DMS 273 (cell line): ENCODE measurements around the gene NEK6.

Experiments
- DNase-seq: peaks from one replicate; lab custom pipeline; 2025; ENCODE audit not compliant: unreplicated experiment; lab: John Stamatoyannopoulos, UW

NEK6 gene

DNA sequence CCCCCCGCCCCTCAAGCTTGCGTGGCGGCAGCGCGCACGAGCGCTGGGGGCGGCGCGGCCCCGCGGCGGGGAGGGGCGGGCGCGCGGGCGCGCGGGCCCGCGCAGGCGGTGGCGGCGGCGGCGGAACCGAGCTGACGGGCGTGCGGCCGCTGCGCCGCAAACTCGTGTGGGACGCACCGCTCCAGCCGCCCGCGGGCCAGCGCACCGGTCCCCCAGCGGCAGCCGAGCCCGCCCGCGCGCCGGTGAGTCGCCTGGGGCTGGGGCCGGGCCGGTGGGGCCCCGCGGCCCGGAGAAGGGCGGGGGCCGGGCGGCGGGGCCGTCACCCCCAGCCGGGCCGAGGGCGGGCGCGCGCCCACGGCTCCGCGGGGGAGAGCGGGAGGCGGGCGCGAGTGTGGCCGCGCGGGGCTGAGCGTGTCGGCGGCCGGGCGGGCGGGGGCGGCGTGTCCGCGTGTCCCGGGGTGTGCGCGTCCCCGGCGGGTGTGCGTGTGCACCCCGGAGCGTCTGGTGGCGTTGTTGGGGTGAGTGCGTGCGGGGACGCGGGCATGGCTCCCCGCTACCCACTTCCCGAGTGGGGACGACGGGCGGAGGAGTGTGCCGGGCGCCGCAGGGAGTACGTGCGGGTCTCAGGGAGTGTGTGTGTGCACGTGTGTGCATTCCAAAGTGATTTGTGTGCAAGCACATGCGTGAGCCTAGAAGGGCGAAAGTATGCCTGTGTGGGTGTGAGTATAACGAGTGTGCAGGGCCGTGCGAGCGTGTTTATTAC is at the start of gene NEK6:
TSS of gene NEK6 (plus strand) at position 106 of the 763 bp plus-strand sequence. CDS start 44,016 bp downstream, outside the sequence.
- peak; percentile 76 for DNase-seq

- DNase-seq: no peak
These were observed 49.2 kb upstream of the NEK6 start for GRCh38 chr9:124208571-124208970.

GRCh38 chr9:124209279-124209678 is 48.5 kb upstream of the NEK6 start:
- DNase-seq: peak; percentile 9

DNA sequence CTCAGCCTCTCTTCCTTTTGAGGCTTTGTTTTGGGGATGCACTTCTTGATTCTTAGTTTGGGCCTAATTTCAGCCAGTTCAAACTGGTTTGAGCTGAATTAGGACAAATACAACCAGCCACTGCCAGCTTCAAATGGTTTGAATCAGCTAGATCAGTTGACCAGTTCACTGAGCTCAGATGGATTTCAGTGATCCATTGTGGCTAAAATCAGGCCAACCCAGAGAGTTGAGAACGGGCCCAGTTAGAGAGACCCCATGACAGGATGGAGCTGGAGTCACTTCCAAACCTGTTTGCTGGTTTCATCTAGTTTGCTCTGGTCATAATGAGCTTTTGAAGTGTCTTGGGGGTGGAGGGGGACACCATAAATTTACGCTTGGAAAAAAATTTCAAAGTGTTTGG is 48.0 kb upstream of the NEK6 start:
- DNase-seq: no peak

DNA sequence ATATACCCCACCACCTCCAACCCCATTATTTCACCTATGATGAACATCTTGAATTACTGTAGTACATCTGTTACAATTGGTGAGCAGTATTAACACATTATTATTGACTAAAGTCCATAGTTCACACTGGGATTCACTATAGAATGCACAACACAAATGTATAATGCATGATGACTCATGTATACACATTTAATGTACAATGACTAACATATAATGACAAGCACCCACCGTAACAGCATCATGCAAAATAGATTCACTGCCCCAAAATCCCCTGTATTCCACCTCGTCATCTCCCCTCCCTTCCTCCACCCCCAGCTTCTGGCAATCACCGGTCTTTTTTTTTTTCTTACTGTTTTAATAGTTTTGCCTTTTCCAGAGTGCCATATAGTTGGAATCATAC is 47.1 kb upstream of the NEK6 start:
- DNase-seq: no peak

- DNase-seq: no peak
These were observed 45.2 kb upstream of the NEK6 start for GRCh38 chr9:124212381-124213050.

DNA sequence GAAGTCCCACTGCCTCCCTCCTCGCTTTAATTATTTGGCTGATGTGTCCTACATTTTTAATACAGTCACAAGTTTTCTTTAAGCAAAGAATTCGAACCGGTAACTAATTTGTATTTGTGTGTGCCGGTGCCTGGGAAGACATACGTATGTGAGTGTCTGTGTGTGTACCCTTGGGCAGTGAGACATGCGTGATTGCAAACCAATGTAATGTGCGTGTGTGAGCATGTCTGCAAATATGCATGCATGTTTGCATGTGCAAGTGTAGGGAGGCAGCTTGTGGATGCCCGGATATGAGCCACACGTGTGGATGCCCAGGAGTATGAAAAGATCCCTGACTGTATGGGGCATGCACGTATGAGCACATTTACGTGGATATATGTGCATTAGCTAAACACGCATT is 44.4 kb upstream of the NEK6 start:
- DNase-seq: no peak

GRCh38 chr9:124214116-124214515 is 43.6 kb upstream of the NEK6 start:
- no peak for DNase-seq

- DNase-seq: peak; percentile 19
These were observed 43.0 kb upstream of the NEK6 start for GRCh38 chr9:124214596-124215367.

DNA sequence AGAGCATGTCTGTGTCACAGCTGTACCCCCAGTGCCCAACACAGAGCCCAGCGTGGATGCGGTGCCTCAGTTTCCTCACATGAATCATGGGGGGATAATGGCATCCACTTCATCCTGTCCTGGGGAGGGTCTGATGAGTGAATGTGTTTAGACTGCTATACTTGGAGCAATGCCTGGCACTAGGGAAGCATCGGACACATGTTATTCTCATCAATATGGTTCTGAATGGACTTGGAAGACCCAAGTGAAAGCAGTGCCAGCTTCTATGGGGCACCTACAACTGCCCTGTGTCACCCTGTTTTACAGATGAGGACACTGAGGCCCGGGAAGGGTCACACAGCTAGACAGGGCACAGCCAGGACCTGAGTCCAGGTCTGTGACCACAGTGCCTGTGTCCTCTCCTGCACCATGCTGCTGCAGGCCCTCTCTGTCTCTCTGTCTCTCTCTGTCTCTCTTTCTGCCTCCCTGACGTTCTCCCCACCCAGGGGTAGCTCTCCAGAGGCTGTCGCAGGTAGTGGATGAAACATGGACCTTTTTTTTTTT is 42.3 kb upstream of the NEK6 start:
- no peak for DNase-seq

- DNase-seq: no peak
These were observed 41.8 kb upstream of the NEK6 start for GRCh38 chr9:124215956-124216355.

DNA sequence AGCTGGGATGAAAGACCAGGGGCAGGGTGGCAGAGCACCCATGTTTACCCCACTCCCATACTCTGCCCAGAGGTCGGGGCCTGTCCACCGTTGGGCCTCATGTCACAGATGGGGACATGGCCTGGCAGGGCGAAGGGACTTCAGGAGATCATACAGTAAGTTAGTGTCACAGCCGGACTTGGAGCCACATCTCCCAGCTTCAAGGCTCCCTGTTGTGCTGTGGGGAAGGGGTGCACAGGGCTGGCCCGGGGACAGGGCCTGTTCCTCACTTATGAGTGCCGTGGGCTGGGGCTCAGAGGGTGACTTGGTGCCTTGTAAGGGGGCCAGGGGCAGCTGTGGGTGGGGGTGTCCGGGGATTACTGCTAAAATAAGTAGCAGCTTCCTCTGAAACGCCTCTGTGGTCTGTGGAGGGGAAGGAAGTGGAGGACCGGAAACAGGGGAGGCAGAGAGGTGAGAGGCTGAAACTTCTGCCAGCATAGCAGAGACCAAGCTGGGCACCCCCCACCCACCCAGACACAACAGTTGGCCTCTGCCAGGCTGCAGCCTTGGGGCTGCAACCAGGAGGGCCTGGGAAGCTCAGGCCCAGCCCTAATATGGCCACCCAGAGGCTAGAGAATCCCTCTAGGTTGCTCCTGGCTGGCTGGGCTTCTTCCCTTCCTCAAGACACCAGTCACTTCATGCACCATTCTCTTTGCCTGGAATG is 41.1 kb upstream of the NEK6 start:
- no peak for DNase-seq

DNA sequence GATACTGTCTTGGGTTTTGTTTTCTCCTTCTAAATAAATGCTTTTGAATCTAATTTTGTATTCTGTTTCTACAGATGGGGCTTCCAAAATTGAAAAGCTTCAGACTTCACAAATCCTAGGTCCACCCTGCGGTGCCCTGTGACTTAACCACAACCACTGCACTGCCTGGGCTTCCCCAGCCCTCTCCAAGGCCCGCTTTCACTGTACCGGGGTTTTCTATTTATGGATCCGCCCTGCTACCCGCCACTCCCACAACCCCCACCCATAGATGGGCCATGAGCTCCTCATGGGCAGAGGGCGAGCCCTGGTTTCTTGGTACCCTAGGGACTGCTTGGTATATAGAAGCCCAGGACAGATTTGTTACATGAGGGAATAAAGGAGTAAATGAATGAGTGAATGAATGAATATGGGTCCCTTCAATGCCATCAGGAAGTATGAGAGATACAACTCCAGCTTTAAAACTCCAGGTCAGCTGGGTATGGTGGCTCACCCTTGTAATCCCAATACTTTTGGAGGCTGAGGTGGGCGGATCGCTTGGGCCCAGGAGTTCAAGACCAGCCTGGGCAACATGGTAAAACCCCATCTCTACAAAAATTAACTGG is 39.8 kb upstream of the NEK6 start:
- no peak for DNase-seq

DNA sequence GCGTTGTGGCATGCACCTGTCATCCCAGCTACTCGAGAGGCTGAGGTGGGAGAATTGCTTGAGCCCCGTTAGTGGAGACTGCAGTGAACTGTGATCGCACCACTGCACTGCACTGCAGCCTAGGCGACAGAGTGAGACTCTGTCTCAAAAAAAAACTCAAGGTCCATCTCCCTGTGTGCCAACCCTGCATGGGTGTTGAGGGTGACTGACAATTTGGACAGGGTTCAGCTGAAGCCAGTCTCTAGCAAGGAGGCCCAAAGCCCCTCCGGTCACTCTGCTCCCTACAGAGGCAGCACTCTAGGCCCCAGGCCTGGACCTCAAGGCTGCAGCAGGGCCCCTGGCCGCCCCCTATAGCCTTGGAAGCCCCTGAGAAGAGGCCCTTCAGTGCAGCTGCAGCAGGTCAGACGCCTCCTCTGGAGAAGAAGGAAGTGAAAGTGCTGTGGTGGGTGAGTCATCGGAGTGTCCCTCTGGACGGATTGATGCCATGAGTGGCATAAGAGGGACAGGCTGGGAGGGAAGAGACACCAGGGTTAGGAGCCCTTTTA is 39.2 kb upstream of the NEK6 start:
- DNase-seq: no peak

GRCh38 chr9:124218987-124219461 is 38.7 kb upstream of the NEK6 start:
- no peak for DNase-seq

- DNase-seq: peak; percentile 69
These were observed 36.8 kb upstream of the NEK6 start for GRCh38 chr9:124220946-124221451.

- no peak for DNase-seq
These were observed 36.1 kb upstream of the NEK6 start for GRCh38 chr9:124221676-124222075.

- no peak for DNase-seq
These were observed 35.6 kb upstream of the NEK6 start for GRCh38 chr9:124222109-124222508.

DNA sequence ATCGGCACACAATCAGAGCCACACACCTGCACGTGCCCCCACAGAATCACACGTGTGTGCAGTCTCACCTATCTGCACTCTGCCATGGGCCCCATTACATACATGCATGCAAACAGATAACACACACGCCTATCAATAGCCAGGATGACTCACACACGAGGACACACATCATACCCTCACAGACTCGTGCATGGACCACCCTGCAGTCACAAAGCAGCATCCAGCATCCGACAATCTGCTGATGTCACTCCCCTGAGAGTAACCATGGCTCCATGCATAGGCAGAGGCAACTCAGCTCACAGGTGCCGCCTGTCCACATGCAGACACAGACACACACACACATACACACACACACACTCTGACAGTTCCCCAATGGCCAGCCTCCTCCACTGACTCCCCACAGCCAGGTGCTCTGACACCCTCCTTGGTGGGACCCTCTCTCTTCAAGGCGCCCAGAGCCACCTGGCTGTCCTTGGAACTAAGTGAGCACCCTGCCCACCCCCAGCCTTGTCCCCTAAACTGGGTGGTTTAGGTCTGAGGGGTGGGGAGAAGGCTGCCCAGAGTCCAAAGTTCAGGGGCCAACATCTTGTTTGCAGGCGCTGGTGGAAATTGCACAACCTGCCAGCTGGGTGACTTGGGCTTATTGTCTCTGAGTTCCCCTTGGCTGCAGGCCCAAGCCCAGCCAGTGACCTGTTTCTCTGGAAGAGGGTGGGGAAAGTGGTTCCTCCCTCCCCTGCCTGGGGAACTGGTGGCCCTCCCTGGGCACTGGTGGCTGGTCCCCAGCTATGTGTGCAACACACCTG is 34.6 kb upstream of the NEK6 start:
- peak; percentile 64 for DNase-seq
